ENCODE data around the gene TCF7L1. TPM values are rescaled to one million over a fixed set of nuclear protein-coding genes. Genes with fewer than 3 reads are reported as not detected.
"Not testable (repeated sequence)": the region's sequence is repeated elsewhere in the genome, so short reads cannot be mapped to it uniquely, and the experiment has no call there.

Gene TCF7L1
- total RNA-seq, 2 donors from 2014 or later, result 71.9 to 73.3 TPM

GRCh38 chr2:85314884-85315242 is 181.7 kb downstream of the TCF7L1 start:
- no peak overlapping the region for H3K9ac ChIP-seq (ENCODE audit: extremely low read depth, low read length, poor library complexity, severe bottlenecking)
- Mint-ChIP-seq H3K9me3 (no peaks in the 10 kb centered on the region), H3K36me3 (ENCODE audit: low read depth) (peaks cover 29% of the 10 kb centered on the region), H3K27ac (peak overlapping the region; percentile 26), H3K4me1 (no peaks in the 10 kb centered on the region), H3K27me3 (ENCODE audit: insufficient read depth) (no peaks in the 10 kb centered on the region), H3K4me3 (no peak overlapping the region)
- peaks cover 29% of the 10 kb centered on the region for H3K36me3 ChIP-seq (ENCODE audit: control insufficient read depth, insufficient read depth, low read length)
- no peak for DNase-seq
- WGBS, 2 experiments (ENCODE audit: insufficient coverage in 1 of 2, insufficient read length in 1 of 2), result 94% methylated on average over 8 to 10 of the region's 10 CpGs
- H3K4me1 ChIP-seq (ENCODE audit: control insufficient read depth, insufficient read depth, low read length), result no peaks in the 10 kb centered on the region
- no peaks in the 10 kb centered on the region for H3K9me3 ChIP-seq (ENCODE audit: control insufficient read depth, low read length)
- no peak overlapping the region for H3K27ac ChIP-seq (ENCODE audit: low read depth, low read length)
- H3K4me3 ChIP-seq (ENCODE audit: low read length), result no peak overlapping the region
- H3K27me3 ChIP-seq (ENCODE audit: control insufficient read depth, insufficient read depth, low read length, poor library complexity, severe bottlenecking), result no peaks in the 10 kb centered on the region
- TF ChIP-seq CTCF (conservative IDR thresholded peaks at IDR 0.05), result no peak

GRCh38 chr2:85315921-85316320 is 182.7 kb downstream of the TCF7L1 start:
- peaks cover 32% of the 10 kb centered on the region for H3K36me3 Mint-ChIP-seq (ENCODE audit: low read depth)
- peaks cover 30% of the 10 kb centered on the region for H3K36me3 ChIP-seq (ENCODE audit: control insufficient read depth, insufficient read depth, low read length)
- 75% methylated on average over 3 of the region's 5 CpGs; no CpG with 5 or more reads in 1 of the 2 experiments for WGBS, 2 experiments (ENCODE audit: insufficient coverage in 1 of 2, insufficient read length in 1 of 2)
- H3K4me3 ChIP-seq (ENCODE audit: low read length); H3K4me1 Mint-ChIP-seq; H3K9me3 Mint-ChIP-seq; H3K4me3 Mint-ChIP-seq; DNase-seq; H3K9me3 ChIP-seq (ENCODE audit: control insufficient read depth, low read length); H3K9ac ChIP-seq (ENCODE audit: extremely low read depth, low read length, poor library complexity, severe bottlenecking); H3K27me3 ChIP-seq (ENCODE audit: control insufficient read depth, insufficient read depth, low read length, poor library complexity, severe bottlenecking); H3K27ac Mint-ChIP-seq; H3K4me1 ChIP-seq (ENCODE audit: control insufficient read depth, insufficient read depth, low read length); H3K27me3 Mint-ChIP-seq (ENCODE audit: insufficient read depth); H3K27ac ChIP-seq (ENCODE audit: low read depth, low read length): not testable (repeated sequence)

- Histone ChIP-seq H3K4me3 (ENCODE audit: low read length) (no peak overlapping the region), H3K27me3 (ENCODE audit: control insufficient read depth, insufficient read depth, low read length, poor library complexity, severe bottlenecking) (no peaks in the 10 kb centered on the region), H3K36me3 (ENCODE audit: control insufficient read depth, insufficient read depth, low read length) (peaks cover 54% of the 10 kb centered on the region), H3K4me1 (ENCODE audit: control insufficient read depth, insufficient read depth, low read length) (no peaks in the 10 kb centered on the region), H3K9me3 (ENCODE audit: control insufficient read depth, low read length) (no peaks in the 10 kb centered on the region), H3K9ac (ENCODE audit: extremely low read depth, low read length, poor library complexity, severe bottlenecking) (no peak overlapping the region), H3K27ac (ENCODE audit: low read depth, low read length) (no peak overlapping the region)
- no peak overlapping the region for H3K4me3 Mint-ChIP-seq
- TF ChIP-seq CTCF (conservative IDR thresholded peaks at IDR 0.05), result no peak
- H3K4me1 Mint-ChIP-seq, result no peaks in the 10 kb centered on the region
- peaks cover 57% of the 10 kb centered on the region for H3K36me3 Mint-ChIP-seq (ENCODE audit: low read depth)
- no peak for DNase-seq
- H3K27ac Mint-ChIP-seq, result no peak overlapping the region
- H3K9me3 Mint-ChIP-seq, result no peaks in the 10 kb centered on the region
- no peaks in the 10 kb centered on the region for H3K27me3 Mint-ChIP-seq (ENCODE audit: insufficient read depth)
- 95% methylated on average over 7 to 11 of the region's 11 CpGs for WGBS, 2 experiments (ENCODE audit: insufficient coverage in 1 of 2, insufficient read length in 1 of 2)
Observed at GRCh38 chr2:85318222-85319074, 185.3 kb downstream of the TCF7L1 start.

All from endodermal cell (in vitro differentiated cells).